HL-60 (cell line): Measurements from ENCODE around the gene MYL12A.

Experiments used
- DNase-seq, 2 experiments: peaks; one replicate each; pipeline ENCODE4 v3.0.0-alpha.2; 2010 to 2020; ENCODE audit warnings: low read depth in 1 of 2, low spot score in 1 of 2
- H3K27ac ChIP-seq: fragments of 250-450 bp; sonication (Bioruptor Pico); replicated peaks from 2 replicates; pipeline ENCODE4 v1.5.1; 2020; ENCODE audit warnings: mild to moderate bottlenecking, moderate library complexity
- H3K27me3 ChIP-seq: fragments of 250-450 bp; sonication (Bioruptor Pico); 2 replicates; pipeline ENCODE4 v1.5.1; 2021; ENCODE audit warnings: mild to moderate bottlenecking, moderate library complexity; ENCODE audit not compliant: insufficient read depth, poor library complexity, severe bottlenecking
- H3K4me3 ChIP-seq: replicated peaks from 2 replicates; pipeline ENCODE4 v1.5.1; 2011; ENCODE audit warnings: mild to moderate bottlenecking, control low read depth, low read length; ENCODE audit not compliant: insufficient read depth
- CTCF ChIP-seq: IDR thresholded peaks from one replicate; pipeline ENCODE4 v1.5.1; 2011; ENCODE audit warnings: low read length, control low read depth, inconsistent platforms; ENCODE audit not compliant: insufficient read depth
- GABPA ChIP-seq: IDR thresholded peaks from 2 replicates; pipeline ENCODE4 v1.6.1; 2012; ENCODE audit warnings: low read depth
- POLR2AphosphoS5 ChIP-seq: IDR thresholded peaks from 2 replicates; pipeline ENCODE4 v1.6.1; 2012; ENCODE audit warnings: low read depth
- REST ChIP-seq: IDR thresholded peaks from 2 replicates; pipeline ENCODE4 v1.6.1; 2012; ENCODE audit warnings: low read depth; ENCODE audit not compliant: insufficient replicate concordance
- SPI1 ChIP-seq: IDR thresholded peaks from 2 replicates; pipeline ENCODE4 v1.6.1; 2012; ENCODE audit warnings: low read depth, mild to moderate bottlenecking, borderline replicate concordance

Gene MYL12A

GRCh38 chr18:3223356-3223755 lies 24.2 kb upstream of the MYL12A start:
- H3K27me3 ChIP-seq, result no peaks in the 10 kb centered on the region
- DNase-seq, result no peak
- H3K27ac ChIP-seq, result no peak overlapping the region
- no peak overlapping the region for H3K4me3 ChIP-seq
- no peak for TF ChIP-seq POLR2AphosphoS5

GRCh38 chr18:3224223-3224622 lies 23.4 kb upstream of the MYL12A start:
- TF ChIP-seq SPI1 (no peak), REST (no peak), POLR2AphosphoS5 (no peak), CTCF (no peak), GABPA (no peak)
- DNase-seq, result no peak
- Histone ChIP-seq H3K4me3 (no peak overlapping the region), H3K27me3 (no peaks in the 10 kb centered on the region), H3K27ac (no peak overlapping the region)

GRCh38 chr18:3225588-3225987 lies 22.0 kb upstream of the MYL12A start:
- Histone ChIP-seq H3K4me3 (no peak overlapping the region), H3K27me3 (no peaks in the 10 kb centered on the region), H3K27ac (no peak overlapping the region)
- no peak for TF ChIP-seq GABPA
- no peak for TF ChIP-seq CTCF
- no peak for TF ChIP-seq POLR2AphosphoS5
- no peak for TF ChIP-seq SPI1
- TF ChIP-seq REST, result no peak
- no peak for DNase-seq

- no peak for DNase-seq
- TF ChIP-seq GABPA (no peak), REST (no peak), POLR2AphosphoS5 (no peak), SPI1 (no peak), CTCF (no peak)
- H3K27me3 ChIP-seq, result no peaks in the 10 kb centered on the region
- no peak overlapping the region for H3K27ac ChIP-seq
- no peak overlapping the region for H3K4me3 ChIP-seq
Measured at GRCh38 chr18:3226048-3226447, 21.6 kb upstream of the MYL12A start.
